ENCODE measurements around the gene METTL8. TPM values are rescaled to one million over a fixed set of nuclear protein-coding genes. Genes with fewer than 3 reads are reported as not detected.

The METTL8 gene
- polyA plus RNA-seq, 1 of the 3 experiments (the other 2 are of a cell fraction), result 5.1 TPM

DNA sequence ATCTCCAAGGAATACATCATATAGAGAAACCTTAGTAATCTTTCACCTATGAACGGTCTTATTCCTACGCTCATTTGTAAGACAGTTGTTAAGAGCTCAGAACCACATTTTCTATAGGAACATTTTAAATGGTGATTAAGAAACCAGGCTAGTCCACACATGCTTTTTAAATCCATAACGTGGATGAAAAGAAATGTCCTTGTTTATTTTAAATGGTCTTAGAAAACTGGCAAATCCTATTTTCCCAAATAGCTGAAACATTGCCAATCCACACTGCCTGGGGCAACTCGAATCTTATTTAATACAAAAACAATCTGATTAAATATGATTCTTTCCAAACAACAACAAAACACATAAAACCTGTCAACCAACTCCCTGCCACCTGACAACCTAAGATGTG is 23.7 kb downstream of the METTL8 start:
- ChIA-PET POLR2A (no interaction called here), CTCF (interaction anchor here (0.7 to 1.6 kb wide), 4 partner anchors 21 to 437 kb away, joined by 3 to 7 read pairs (median 4); no protein-coding TSS in a partner anchor)
- Histone ChIP-seq H3K4me1 (ENCODE audit: control insufficient read depth in 1 of 2, insufficient read depth in 2 of 2, low read depth in 1 of 2, low read length in 1 of 2) (peaks cover 5 to 31% of the 10 kb centered on the region in 2 experiments), H3K9me3 (no peaks in the 10 kb centered on the region), H3K27me3 (ENCODE audit: insufficient read depth) (no peaks in the 10 kb centered on the region), H3K9me2 (no peaks in the 10 kb centered on the region), H3F3A (replicated peaks; ENCODE audit: insufficient read depth) (peaks cover 6% of the 10 kb centered on the region), H3K36me3 (replicated peaks in 1 of 2; ENCODE audit: control insufficient read depth in 1 of 2, insufficient read depth in 2 of 2, low read length in 1 of 2) (no peaks in the 10 kb centered on the region), H2AFZ (ENCODE audit: low read depth) (no peak overlapping the region), H3K4me3 (ENCODE audit: low read depth in 2 of 2, low read length in 1 of 2) (no peak overlapping the region), H3K79me2 (ENCODE audit: insufficient read depth) (peaks cover 23% of the 10 kb centered on the region), H4K20me1 (ENCODE audit: insufficient read depth) (no peaks in the 10 kb centered on the region), H3K4me2 (no peak overlapping the region), H3K9ac (no peak overlapping the region), H3K27ac (ENCODE audit: low read depth in 2 of 2, low read length in 1 of 2) (peak overlapping the region; percentile 7 to 22; a peak in 2 of 4 replicates)
- whole genome bisulfite sequencing (ENCODE audit: low lambda C conversion rate), result 80% methylated on average over 4 of the region's 4 CpGs
- TF ChIP-seq EP300 (IDR thresholded peaks at IDR 0.05; ENCODE audit: borderline replicate concordance in 1 of 2, low read depth in 1 of 2, low read length in 1 of 2) (no peak), FOXM1 (IDR thresholded peaks at IDR 0.05; ENCODE audit: low read depth) (no peak), JUND (IDR thresholded peaks at IDR 0.05) (no peak), ELF1 (IDR thresholded peaks at IDR 0.05) (no peak), YY1 (IDR thresholded peaks at IDR 0.05; ENCODE audit: low read depth) (no peak), TCF12 (IDR thresholded peaks at IDR 0.05) (no peak), TAF1 (IDR thresholded peaks at IDR 0.05; ENCODE audit: borderline replicate concordance, low read depth, low read length) (no peak), RCOR1 (IDR thresholded peaks at IDR 0.05; ENCODE audit: low read length) (no peak), EZH2phosphoT487 (IDR thresholded peaks at IDR 0.05; ENCODE audit: borderline replicate concordance, low read depth) (no peak), FOSL2 (IDR thresholded peaks at IDR 0.05; ENCODE audit: borderline replicate concordance, low read depth) (no peak), CHD2 (IDR thresholded peaks at IDR 0.05; ENCODE audit: low read length, partially characterized antibody) (no peak), RAD21 (IDR thresholded peaks at IDR 0.05; ENCODE audit: low read length) (no peak), SIN3A (IDR thresholded peaks at IDR 0.05; ENCODE audit: borderline replicate concordance, low read depth, low read length) (no peak), NRF1 (IDR thresholded peaks at IDR 0.05; ENCODE audit: low read depth, low read length) (no peak)
- TF ChIP-seq, protein P1, sequence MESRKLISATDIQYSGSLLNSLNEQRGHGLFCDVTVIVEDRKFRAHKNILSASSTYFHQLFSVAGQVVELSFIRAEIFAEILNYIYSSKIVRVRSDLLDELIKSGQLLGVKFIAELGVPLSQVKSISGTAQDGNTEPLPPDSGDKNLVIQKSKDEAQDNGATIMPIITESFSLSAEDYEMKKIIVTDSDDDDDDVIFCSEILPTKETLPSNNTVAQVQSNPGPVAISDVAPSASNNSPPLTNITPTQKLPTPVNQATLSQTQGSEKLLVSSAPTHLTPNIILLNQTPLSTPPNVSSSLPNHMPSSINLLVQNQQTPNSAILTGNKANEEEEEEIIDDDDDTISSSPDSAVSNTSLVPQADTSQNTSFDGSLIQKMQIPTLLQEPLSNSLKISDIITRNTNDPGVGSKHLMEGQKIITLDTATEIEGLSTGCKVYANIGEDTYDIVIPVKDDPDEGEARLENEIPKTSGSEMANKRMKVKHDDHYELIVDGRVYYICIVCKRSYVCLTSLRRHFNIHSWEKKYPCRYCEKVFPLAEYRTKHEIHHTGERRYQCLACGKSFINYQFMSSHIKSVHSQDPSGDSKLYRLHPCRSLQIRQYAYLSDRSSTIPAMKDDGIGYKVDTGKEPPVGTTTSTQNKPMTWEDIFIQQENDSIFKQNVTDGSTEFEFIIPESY (IDR thresholded peaks at IDR 0.05; ENCODE audit: borderline replicate concordance, low read depth), result no peak
- TF ChIP-seq, protein P2, sequence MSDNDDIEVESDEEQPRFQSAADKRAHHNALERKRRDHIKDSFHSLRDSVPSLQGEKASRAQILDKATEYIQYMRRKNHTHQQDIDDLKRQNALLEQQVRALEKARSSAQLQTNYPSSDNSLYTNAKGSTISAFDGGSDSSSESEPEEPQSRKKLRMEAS (IDR thresholded peaks at IDR 0.05; ENCODE audit: low read depth), result no peak
- TF ChIP-seq, protein P3, sequence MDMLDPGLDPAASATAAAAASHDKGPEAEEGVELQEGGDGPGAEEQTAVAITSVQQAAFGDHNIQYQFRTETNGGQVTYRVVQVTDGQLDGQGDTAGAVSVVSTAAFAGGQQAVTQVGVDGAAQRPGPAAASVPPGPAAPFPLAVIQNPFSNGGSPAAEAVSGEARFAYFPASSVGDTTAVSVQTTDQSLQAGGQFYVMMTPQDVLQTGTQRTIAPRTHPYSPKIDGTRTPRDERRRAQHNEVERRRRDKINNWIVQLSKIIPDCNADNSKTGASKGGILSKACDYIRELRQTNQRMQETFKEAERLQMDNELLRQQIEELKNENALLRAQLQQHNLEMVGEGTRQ (IDR thresholded peaks at IDR 0.05; ENCODE audit: borderline replicate concordance, low read depth, low read length), result no peak
- TF ChIP-seq, protein P4, sequence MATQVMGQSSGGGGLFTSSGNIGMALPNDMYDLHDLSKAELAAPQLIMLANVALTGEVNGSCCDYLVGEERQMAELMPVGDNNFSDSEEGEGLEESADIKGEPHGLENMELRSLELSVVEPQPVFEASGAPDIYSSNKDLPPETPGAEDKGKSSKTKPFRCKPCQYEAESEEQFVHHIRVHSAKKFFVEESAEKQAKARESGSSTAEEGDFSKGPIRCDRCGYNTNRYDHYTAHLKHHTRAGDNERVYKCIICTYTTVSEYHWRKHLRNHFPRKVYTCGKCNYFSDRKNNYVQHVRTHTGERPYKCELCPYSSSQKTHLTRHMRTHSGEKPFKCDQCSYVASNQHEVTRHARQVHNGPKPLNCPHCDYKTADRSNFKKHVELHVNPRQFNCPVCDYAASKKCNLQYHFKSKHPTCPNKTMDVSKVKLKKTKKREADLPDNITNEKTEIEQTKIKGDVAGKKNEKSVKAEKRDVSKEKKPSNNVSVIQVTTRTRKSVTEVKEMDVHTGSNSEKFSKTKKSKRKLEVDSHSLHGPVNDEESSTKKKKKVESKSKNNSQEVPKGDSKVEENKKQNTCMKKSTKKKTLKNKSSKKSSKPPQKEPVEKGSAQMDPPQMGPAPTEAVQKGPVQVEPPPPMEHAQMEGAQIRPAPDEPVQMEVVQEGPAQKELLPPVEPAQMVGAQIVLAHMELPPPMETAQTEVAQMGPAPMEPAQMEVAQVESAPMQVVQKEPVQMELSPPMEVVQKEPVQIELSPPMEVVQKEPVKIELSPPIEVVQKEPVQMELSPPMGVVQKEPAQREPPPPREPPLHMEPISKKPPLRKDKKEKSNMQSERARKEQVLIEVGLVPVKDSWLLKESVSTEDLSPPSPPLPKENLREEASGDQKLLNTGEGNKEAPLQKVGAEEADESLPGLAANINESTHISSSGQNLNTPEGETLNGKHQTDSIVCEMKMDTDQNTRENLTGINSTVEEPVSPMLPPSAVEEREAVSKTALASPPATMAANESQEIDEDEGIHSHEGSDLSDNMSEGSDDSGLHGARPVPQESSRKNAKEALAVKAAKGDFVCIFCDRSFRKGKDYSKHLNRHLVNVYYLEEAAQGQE (IDR thresholded peaks at IDR 0.05; ENCODE audit: low read depth, low read length), result no peak
- no peak for DNase-seq
